ENCODE measurements around the gene GREM1. TPM values are rescaled to one million over a fixed set of nuclear protein-coding genes. Genes with fewer than 3 reads are reported as not detected.

GREM1 gene
- total RNA-seq, 1 experiment from 2014 or later = 0.66 TPM

GRCh38 chr15:32668942-32669341 lies 48.9 kb upstream of the GREM1 start:
- no peaks in the 10 kb centered on the region for H3K27me3 ChIP-seq (ENCODE audit: insufficient read depth, low read length)
- peaks cover 0 to 4% of the 10 kb centered on the region in 2 experiments; a peak in 2 of 4 replicates for H3K36me3 ChIP-seq (ENCODE audit: control insufficient read depth in 1 of 2, insufficient read depth in 2 of 2, low read length in 2 of 2)
- ATAC-seq (no peak), DNase-seq (ENCODE audit: low read depth, low spot score) (no peak)
- no peaks in the 10 kb centered on the region for H3K9me2 ChIP-seq (ENCODE audit: insufficient read depth)
- H3K4me1 ChIP-seq (ENCODE audit: control insufficient read depth in 1 of 2, insufficient read depth in 2 of 2, low read length in 2 of 2) = no peaks in the 10 kb centered on the region
- no peak overlapping the region for H2AFZ ChIP-seq (ENCODE audit: low read depth, low read length, poor library complexity, severe bottlenecking)
- no peak overlapping the region for H3K4me3 ChIP-seq (replicated peaks in 1 of 2; ENCODE audit: low read depth in 1 of 2, low read length in 2 of 2)
- intact Hi-C loops (cut with micrococcal nuclease) = loop anchor here (5.0 kb wide), 2 partner anchors 288 to 328 kb away; no protein-coding TSS in a partner anchor
- no peak overlapping the region for H3K9ac ChIP-seq (ENCODE audit: low read length)
- H3K4me2 ChIP-seq (ENCODE audit: low read length) = no peak overlapping the region
- no peak for TF ChIP-seq ZBTB33 (IDR thresholded peaks at IDR 0.05; ENCODE audit: extremely low read depth, insufficient replicate concordance, low read length)
- no peak for TF ChIP-seq ZNF274 (IDR thresholded peaks at IDR 0.05; ENCODE audit: low read depth, low read length)
- no peak for TF ChIP-seq POLR2AphosphoS5 (IDR thresholded peaks at IDR 0.05; ENCODE audit: low read depth, low read length)
- no peak for TF ChIP-seq SIN3A (IDR thresholded peaks at IDR 0.05; ENCODE audit: low read depth)
- no peak for TF ChIP-seq SRF (IDR thresholded peaks at IDR 0.05; ENCODE audit: low read depth)
- TF ChIP-seq ATF3 (IDR thresholded peaks at IDR 0.05) = no peak
- no peak for TF ChIP-seq SP1 (IDR thresholded peaks at IDR 0.05; ENCODE audit: low read depth)
- no peak for TF ChIP-seq EGR1 (IDR thresholded peaks at IDR 0.05; ENCODE audit: low read depth)
- no peak for TF ChIP-seq EZH2phosphoT487 (IDR thresholded peaks at IDR 0.05; ENCODE audit: borderline replicate concordance)
- TF ChIP-seq CEBPB (IDR thresholded peaks at IDR 0.05; ENCODE audit: low read depth) = no peak
- TF ChIP-seq EZH2 (IDR thresholded peaks at IDR 0.05) = no peak
- no peaks in the 10 kb centered on the region for H3K9me3 ChIP-seq (ENCODE audit: control insufficient read depth in 1 of 2, insufficient read depth in 1 of 2, low read depth in 1 of 2, low read length in 2 of 2)
- H3K27ac ChIP-seq (ENCODE audit: low read depth, low read length) = no peak overlapping the region
- no peaks in the 10 kb centered on the region for H4K20me1 ChIP-seq (ENCODE audit: insufficient read depth)
- no peaks in the 10 kb centered on the region for H3K79me2 ChIP-seq (ENCODE audit: insufficient read depth, low read length)
- BruUV-seq (replicated peaks) = no TSS peak
- ChIA-PET CTCF (interaction anchor here (1.0 to 1.2 kb wide), 2 partner anchors 8 to 325 kb away, joined by 3 read pairs; no protein-coding TSS in a partner anchor), RAD21 (ENCODE audit: low non-redundant PET in 1 of 2, low total read pairs in 2 of 2, uncharacterized antibody in 2 of 2, unreplicated experiment in 2 of 2) (no interaction called here), POLR2A (no interaction called here)

Measured in HCT116 (cell line).